GM12865 (cell line): Measurements from ENCODE around the gene ZNF490.
"Not testable (repeated sequence)": the region's sequence is repeated elsewhere in the genome, so short reads cannot be mapped to it uniquely, and the experiment has no call there.

ENCODE experiments used
- DNase-seq: peaks from one replicate; pipeline ENCODE4 v3.0.0; 2010; ENCODE audit warnings: low read depth
- H3K4me3 ChIP-seq: 2 replicates; pipeline ENCODE4 v1.5.1; 2011; ENCODE audit warnings: mild to moderate bottlenecking, low read depth, low read length, control low read depth
- TF ChIP-seq, protein P1 (sequence below): IDR thresholded peaks from 2 replicates; pipeline ENCODE4 v1.5.1; 2011; ENCODE audit warnings: low read length, control low read depth, low read depth, inconsistent platforms; ENCODE audit not compliant: insufficient read depth; ENCODE audit errors: missing control alignments

Gene ZNF490

DNA sequence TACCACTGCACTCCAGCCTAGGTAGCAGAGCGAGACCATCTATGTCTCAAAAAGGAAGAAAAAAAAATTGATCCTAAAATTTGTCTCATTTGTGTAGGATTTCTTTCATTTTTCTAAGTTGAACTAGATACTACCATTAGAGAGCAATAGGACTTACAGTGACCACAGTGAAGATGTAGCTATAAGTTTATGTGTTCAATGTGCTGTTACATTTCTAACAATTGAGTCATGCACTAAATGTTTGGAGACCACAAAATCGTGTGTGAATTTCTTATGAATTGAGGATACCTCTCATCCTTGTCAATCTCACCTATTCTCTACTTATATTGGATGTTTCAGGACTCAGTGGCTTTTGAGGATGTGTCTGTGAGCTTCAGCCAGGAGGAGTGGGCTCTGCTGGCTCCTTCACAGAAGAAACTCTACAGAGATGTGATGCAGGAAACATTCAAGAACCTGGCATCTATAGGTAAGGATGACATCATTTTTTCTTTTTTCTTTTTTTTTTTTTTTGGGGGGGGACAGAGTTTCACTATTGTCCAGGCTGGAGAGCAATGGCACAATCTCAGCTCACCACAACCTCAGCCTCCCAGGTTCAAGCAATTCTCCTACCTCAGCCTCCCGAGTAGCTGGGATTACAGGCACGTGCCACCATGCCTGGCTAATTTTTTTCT is 12.9 kb upstream of the ZNF490 start:
- DNase-seq = no peak
- TF ChIP-seq, protein P1, sequence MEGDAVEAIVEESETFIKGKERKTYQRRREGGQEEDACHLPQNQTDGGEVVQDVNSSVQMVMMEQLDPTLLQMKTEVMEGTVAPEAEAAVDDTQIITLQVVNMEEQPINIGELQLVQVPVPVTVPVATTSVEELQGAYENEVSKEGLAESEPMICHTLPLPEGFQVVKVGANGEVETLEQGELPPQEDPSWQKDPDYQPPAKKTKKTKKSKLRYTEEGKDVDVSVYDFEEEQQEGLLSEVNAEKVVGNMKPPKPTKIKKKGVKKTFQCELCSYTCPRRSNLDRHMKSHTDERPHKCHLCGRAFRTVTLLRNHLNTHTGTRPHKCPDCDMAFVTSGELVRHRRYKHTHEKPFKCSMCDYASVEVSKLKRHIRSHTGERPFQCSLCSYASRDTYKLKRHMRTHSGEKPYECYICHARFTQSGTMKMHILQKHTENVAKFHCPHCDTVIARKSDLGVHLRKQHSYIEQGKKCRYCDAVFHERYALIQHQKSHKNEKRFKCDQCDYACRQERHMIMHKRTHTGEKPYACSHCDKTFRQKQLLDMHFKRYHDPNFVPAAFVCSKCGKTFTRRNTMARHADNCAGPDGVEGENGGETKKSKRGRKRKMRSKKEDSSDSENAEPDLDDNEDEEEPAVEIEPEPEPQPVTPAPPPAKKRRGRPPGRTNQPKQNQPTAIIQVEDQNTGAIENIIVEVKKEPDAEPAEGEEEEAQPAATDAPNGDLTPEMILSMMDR = no peak
- H3K4me3 ChIP-seq = no peak overlapping the region

DNA sequence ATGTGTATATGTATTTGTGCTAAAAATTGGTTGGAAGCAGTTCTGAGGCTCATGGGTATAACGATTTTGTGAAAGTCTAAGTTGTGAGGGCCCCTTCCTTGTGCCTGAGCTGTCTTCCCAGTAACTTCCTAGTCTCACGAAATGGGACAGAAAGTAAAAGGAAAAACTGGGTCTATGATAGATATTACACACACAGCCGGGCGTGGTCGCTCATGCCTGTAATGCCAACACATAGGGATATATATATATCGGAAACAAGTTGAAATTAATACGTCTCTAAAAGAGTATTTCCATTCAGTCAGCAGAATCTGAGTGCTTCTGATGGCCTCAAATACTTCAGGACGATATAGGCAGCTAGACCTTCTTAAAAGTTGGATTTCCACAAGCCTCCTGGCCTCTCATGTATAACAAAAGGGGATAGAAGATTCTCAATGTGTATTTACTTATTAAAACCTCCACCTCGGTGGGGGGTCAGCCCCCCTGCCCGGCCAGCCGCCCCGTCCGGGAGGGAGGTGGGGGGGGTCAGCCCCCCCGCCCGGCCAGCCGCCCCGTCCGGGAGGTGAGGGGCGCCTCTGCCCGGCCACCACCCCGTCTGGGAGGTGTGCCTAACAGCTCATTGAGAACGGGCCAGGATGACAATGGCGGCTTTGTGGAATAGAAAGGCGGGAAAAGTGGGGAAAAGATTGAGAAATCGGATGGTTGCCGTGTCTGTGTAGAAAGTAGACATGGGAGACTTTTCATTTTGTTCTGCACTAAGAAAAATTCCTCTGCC is 10.8 kb upstream of the ZNF490 start:
- H3K4me3 ChIP-seq, DNase-seq: not testable (repeated sequence)

DNA sequence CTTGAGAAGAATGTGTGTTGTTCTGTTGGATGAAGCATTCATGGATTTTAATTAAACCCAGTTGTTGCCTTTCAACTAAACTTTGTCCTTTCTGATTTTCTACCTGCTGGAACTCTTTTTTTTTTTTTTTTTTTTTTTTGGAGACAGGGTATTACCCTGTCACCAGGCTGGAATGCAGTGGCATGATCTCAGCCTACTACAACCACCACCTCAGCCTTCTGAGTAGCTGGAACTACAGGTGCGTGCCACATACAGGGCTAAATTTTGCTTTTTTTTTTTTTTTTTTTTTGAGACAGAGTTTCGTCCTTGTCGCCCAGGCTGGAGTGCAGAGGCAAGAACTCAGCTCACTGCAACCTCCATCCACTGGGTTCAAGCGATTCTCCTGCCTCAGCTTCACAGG is 7.0 kb upstream of the ZNF490 start:
- no peak overlapping the region for H3K4me3 ChIP-seq
- TF ChIP-seq, protein P1 = no peak
- DNase-seq = no peak

DNA sequence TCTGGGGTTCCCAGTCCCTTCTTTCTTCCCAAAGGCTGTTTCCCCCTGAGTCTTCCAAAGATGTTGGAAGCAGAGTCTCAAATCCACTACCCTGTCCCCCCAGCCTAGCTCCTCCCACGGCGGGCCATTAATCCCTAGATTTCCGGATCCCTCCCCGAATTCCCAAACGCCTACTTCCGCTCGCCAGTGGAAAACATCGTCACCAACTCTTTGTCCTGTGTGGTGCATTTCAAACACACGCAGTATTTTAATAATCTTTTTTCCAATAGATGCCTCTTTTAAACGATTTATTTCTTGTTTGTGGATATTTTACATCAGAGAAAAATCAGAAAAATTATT is 717 bp upstream of the ZNF490 start:
- H3K4me3 ChIP-seq = peak overlapping the region; percentile 72
- DNase-seq = no peak
- TF ChIP-seq, protein P1 = no peak

DNA sequence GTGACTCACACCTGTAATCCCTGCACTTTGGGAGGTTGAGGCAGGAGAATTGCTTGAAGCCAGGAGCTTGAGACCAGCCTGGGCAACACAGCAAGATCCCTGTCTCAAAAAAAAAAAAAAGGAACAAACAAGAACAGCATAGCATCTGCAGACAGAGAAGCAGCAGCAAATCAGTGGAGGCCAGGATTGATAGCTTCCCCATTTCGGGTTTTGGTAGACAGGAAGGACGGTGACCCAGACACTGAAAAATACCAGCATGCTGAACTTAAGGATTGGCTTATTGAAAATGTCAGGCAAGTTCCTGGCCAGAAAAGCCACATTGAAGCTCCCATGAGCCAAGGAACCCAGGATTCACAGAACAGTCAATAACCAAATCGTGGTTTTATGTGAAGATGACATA is 3.0 kb downstream of the ZNF490 start:
- no peak for DNase-seq
- H3K4me3 ChIP-seq = no peak overlapping the region
- TF ChIP-seq, protein P1 = no peak

DNA sequence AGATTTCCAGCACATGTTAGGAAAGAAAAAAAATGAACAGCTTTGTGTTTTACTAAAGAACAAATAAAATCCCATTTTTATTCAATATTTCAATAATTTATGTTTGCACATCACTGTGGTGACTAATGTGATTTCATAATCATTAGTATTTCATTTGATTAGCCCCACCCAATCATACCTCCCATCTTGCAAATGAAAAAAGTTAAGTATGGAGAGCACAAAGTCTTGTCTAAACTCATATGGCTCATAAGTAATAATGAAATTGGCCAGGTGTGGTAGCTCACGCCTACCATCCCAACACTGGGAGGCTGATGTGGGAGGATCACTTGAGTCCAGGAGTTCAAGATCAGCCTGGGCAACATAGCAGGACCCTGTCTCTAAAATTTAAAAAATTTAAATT is 3.8 kb downstream of the ZNF490 start:
- no peak overlapping the region for H3K4me3 ChIP-seq
- TF ChIP-seq, protein P1 = no peak
- DNase-seq = no peak

DNA sequence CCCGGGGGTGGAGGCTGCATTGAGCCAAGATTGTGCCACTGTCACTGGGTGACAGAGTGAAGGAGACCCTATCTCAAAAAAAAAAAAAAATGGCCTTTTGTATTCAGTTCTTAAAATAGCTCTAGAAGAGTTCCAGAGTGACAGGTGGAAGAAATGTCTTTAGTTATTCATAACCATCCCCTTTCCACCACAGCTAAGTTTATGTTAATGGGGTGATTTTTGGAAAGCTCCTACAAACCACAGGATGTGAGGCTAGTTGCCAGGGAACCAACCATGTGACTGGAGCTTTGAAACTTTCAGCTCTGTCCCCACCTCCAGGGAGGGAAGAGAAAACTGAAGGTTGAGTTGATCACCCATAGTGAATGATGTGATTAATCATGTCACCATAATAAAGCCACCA is 6.9 kb downstream of the ZNF490 start:
- no peak overlapping the region for H3K4me3 ChIP-seq
- DNase-seq = peak; percentile 82
- TF ChIP-seq, protein P1 = no peak
